GM23338 (cell line): ENCODE measurements around the gene CEP131. TPM values are rescaled to one million over a fixed set of nuclear protein-coding genes. Genes with fewer than 3 reads are reported as not detected.

Source experiments
- ATAC-seq: fragments of 200-7000 bp; cut with Tn5 transposase; 3 replicates; pipeline ENCODE4 v1.9.1; 2020
- DNase-seq: peaks from one replicate; pipeline ENCODE4 v3.0.0-alpha.2; 2015; ENCODE audit warnings: low spot score
- H2AFZ ChIP-seq: fragments of 200-600 bp; sonication (generic); 2 replicates; pipeline ENCODE4 v1.8.0; 2016; ENCODE audit warnings: antibody characterized with exemption, mild to moderate bottlenecking, moderate library complexity
- H3F3A ChIP-seq: fragments of 200-600 bp; sonication (generic); replicated peaks from 2 replicates; pipeline ENCODE4 v1.8.0; 2017; ENCODE audit warnings: antibody characterized with exemption, mixed run types, low read depth
- H3K27ac ChIP-seq: fragments of 200-600 bp; sonication (generic); 2 replicates; pipeline ENCODE4 v1.6.1; 2016; ENCODE audit warnings: low read depth
- H3K27me3 ChIP-seq: fragments of 200-600 bp; sonication (generic); 2 replicates; pipeline ENCODE4 v1.8.0; 2016; ENCODE audit warnings: mild to moderate bottlenecking, mixed run types, moderate library complexity; ENCODE audit not compliant: insufficient read depth
- H3K36me3 ChIP-seq: fragments of 200-600 bp; sonication (generic); 2 replicates; pipeline ENCODE4 v1.8.0; 2016; ENCODE audit warnings: mild to moderate bottlenecking; ENCODE audit not compliant: insufficient read depth
- H3K4me1 ChIP-seq: fragments of 200-600 bp; sonication (generic); 2 replicates; pipeline ENCODE4 v1.8.0; 2016; ENCODE audit warnings: mild to moderate bottlenecking, moderate library complexity; ENCODE audit not compliant: insufficient read depth
- H3K4me2 ChIP-seq: fragments of 200-600 bp; sonication (generic); 2 replicates; pipeline ENCODE4 v1.7.1; 2017; ENCODE audit warnings: mixed run types
- H3K4me3 ChIP-seq: fragments of 200-600 bp; sonication (generic); 2 replicates; pipeline ENCODE4 v1.6.1; 2016; ENCODE audit warnings: mixed run types
- H3K79me2 ChIP-seq: fragments of 200-600 bp; sonication (generic); replicated peaks from 2 replicates; pipeline ENCODE4 v1.8.0; 2017; ENCODE audit warnings: mild to moderate bottlenecking; ENCODE audit not compliant: insufficient read depth
- H3K9me2 ChIP-seq: fragments of 200-600 bp; sonication (generic); 2 replicates; pipeline ENCODE4 v1.8.0; 2017; ENCODE audit not compliant: insufficient read depth
- H4K20me1 ChIP-seq: fragments of 200-600 bp; sonication (generic); replicated peaks from 2 replicates; pipeline ENCODE4 v1.8.0; 2017; ENCODE audit warnings: mild to moderate bottlenecking; ENCODE audit not compliant: insufficient read depth
- H3K27ac Mint-ChIP-seq: 2 replicates; pipeline ENCODE4 v1.8.0; 2020; ENCODE audit warnings: inconsistent platforms, mild to moderate bottlenecking, moderate library complexity, mixed read lengths
- H3K27me3 Mint-ChIP-seq: 3 replicates; pipeline ENCODE4 v1.8.0; 2022; ENCODE audit warnings: low read depth, mild to moderate bottlenecking, moderate library complexity, mixed read lengths, inconsistent platforms; ENCODE audit not compliant: insufficient read depth, poor library complexity
- H3K36me3 Mint-ChIP-seq: 3 replicates; pipeline ENCODE4 v1.8.0; 2021; ENCODE audit warnings: low read depth, mild to moderate bottlenecking, inconsistent platforms, moderate library complexity, mixed read lengths
- H3K4me1 Mint-ChIP-seq: 3 replicates; pipeline ENCODE4 v1.8.0; 2020; ENCODE audit warnings: mild to moderate bottlenecking, inconsistent platforms, mixed read lengths
- H3K4me3 Mint-ChIP-seq: 3 replicates; pipeline ENCODE4 v1.8.0; 2021; ENCODE audit warnings: moderate library complexity, mild to moderate bottlenecking, inconsistent platforms, mixed read lengths
- H3K9me3 Mint-ChIP-seq: 3 replicates; pipeline ENCODE4 v1.8.0; 2020; ENCODE audit warnings: moderate library complexity, mild to moderate bottlenecking, inconsistent platforms, mixed read lengths
- CTCF ChIP-seq, 2 experiments: fragments of 200-600 bp in 1 of 2; sonication (generic) in 1 of 2; conservative IDR thresholded peaks; 2 replicates each; pipeline versions ENCODE4 v1.5.1 to v1.6.1; 2016 to 2017; ENCODE audit warnings: antibody characterized with exemption in 2 of 2, low read depth in 2 of 2, mild to moderate bottlenecking in 2 of 2, moderate library complexity in 1 of 2
- EZH2phosphoT487 ChIP-seq: fragments of 200-600 bp; sonication (generic); IDR thresholded peaks from one replicate; pipeline ENCODE4 v1.8.1; 2018; ENCODE audit warnings: antibody characterized with exemption; ENCODE audit not compliant: unreplicated experiment
- JUNB ChIP-seq: IDR thresholded peaks from one replicate; pipeline ENCODE4 v1.6.1; 2016; ENCODE audit warnings: antibody characterized with exemption; ENCODE audit not compliant: unreplicated experiment
- NANOG ChIP-seq: IDR thresholded peaks from 2 replicates; pipeline ENCODE4 v1.6.1; 2016; ENCODE audit warnings: antibody characterized with exemption, borderline replicate concordance
- REST ChIP-seq: IDR thresholded peaks from one replicate; pipeline ENCODE4 v1.6.1; 2018; ENCODE audit warnings: antibody characterized with exemption; ENCODE audit not compliant: unreplicated experiment
- ZNF114 ChIP-seq: fragments of 250-450 bp; sonication (Bioruptor Pico); IDR thresholded peaks from 2 replicates; pipeline ENCODE4 v1.5.0; 2020; ENCODE audit warnings: mild to moderate bottlenecking, moderate library complexity
- ZNF331 ChIP-seq: fragments of 250-450 bp; sonication (Bioruptor Pico); IDR thresholded peaks from 2 replicates; pipeline ENCODE4 v1.5.0; 2020; ENCODE audit warnings: low read depth, mild to moderate bottlenecking, moderate library complexity
- polyA plus RNA-seq: library from polyadenylated mRNA; unstranded; fragments of >200 nt; fragmentation: Nextera tagmentation; extraction: Ambion mirVana; gene quantifications from 2 replicates; pipeline ENCODE4 v1.2.1, GENCODE V29; 2016
- total RNA-seq: library from RNA; depleted of rRNA; stranded (reverse); fragments of >200 nt; shearing (Covaris generic); gene quantifications from 2 replicates; pipeline ENCODE4 v1.2.3, GENCODE V29; 2014
- TF ChIP-seq, protein P1 (sequence below): fragments of 250-450 bp; sonication (Bioruptor Pico); IDR thresholded peaks from 2 replicates; pipeline ENCODE4 v1.5.0; 2020; ENCODE audit warnings: mild to moderate bottlenecking, moderate library complexity

CEP131 gene
- total and polyA plus RNA-seq, 2 experiments from 2014 or later: 26.8 to 35.5 TPM

GRCh38 chr17:81212365-81212764, 10.4 kb downstream of the CEP131 start (continued):
- TF ChIP-seq, protein P1, sequence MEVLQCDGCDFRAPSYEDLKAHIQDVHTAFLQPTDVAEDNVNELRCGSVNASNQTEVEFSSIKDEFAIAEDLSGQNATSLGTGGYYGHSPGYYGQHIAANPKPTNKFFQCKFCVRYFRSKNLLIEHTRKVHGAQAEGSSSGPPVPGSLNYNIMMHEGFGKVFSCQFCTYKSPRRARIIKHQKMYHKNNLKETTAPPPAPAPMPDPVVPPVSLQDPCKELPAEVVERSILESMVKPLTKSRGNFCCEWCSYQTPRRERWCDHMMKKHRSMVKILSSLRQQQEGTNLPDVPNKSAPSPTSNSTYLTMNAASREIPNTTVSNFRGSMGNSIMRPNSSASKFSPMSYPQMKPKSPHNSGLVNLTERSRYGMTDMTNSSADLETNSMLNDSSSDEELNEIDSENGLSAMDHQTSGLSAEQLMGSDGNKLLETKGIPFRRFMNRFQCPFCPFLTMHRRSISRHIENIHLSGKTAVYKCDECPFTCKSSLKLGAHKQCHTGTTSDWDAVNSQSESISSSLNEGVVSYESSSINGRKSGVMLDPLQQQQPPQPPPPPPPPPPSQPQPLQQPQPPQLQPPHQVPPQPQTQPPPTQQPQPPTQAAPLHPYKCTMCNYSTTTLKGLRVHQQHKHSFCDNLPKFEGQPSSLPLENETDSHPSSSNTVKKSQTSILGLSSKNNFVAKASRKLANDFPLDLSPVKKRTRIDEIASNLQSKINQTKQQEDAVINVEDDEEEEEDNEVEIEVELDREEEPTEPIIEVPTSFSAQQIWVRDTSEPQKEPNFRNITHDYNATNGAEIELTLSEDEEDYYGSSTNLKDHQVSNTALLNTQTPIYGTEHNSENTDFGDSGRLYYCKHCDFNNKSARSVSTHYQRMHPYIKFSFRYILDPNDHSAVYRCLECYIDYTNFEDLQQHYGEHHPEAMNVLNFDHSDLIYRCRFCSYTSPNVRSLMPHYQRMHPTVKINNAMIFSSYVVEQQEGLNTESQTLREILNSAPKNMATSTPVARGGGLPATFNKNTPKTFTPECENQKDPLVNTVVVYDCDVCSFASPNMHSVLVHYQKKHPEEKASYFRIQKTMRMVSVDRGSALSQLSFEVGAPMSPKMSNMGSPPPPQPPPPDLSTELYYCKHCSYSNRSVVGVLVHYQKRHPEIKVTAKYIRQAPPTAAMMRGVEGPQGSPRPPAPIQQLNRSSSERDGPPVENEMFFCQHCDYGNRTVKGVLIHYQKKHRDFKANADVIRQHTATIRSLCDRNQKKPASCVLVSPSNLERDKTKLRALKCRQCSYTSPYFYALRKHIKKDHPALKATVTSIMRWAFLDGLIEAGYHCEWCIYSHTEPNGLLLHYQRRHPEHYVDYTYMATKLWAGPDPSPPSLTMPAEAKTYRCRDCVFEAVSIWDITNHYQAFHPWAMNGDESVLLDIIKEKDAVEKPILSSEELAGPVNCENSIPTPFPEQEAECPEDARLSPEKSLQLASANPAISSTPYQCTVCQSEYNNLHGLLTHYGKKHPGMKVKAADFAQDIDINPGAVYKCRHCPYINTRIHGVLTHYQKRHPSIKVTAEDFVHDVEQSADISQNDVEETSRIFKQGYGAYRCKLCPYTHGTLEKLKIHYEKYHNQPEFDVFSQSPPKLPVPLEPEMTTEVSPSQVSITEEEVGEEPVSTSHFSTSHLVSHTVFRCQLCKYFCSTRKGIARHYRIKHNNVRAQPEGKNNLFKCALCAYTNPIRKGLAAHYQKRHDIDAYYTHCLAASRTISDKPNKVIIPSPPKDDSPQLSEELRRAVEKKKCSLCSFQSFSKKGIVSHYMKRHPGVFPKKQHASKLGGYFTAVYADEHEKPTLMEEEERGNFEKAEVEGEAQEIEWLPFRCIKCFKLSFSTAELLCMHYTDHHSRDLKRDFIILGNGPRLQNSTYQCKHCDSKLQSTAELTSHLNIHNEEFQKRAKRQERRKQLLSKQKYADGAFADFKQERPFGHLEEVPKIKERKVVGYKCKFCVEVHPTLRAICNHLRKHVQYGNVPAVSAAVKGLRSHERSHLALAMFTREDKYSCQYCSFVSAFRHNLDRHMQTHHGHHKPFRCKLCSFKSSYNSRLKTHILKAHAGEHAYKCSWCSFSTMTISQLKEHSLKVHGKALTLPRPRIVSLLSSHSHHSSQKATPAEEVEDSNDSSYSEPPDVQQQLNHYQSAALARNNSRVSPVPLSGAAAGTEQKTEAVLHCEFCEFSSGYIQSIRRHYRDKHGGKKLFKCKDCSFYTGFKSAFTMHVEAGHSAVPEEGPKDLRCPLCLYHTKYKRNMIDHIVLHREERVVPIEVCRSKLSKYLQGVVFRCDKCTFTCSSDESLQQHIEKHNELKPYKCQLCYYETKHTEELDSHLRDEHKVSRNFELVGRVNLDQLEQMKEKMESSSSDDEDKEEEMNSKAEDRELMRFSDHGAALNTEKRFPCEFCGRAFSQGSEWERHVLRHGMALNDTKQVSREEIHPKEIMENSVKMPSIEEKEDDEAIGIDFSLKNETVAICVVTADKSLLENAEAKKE (CRISPR knock-in tag): no peak
- TF ChIP-seq CTCF (conservative IDR thresholded peaks at IDR 0.05; ENCODE audit: low read depth in 2 of 2) (no peak), NANOG (no peak), ZNF114 (CRISPR knock-in tag) (no peak), JUNB (no peak)

DNA sequence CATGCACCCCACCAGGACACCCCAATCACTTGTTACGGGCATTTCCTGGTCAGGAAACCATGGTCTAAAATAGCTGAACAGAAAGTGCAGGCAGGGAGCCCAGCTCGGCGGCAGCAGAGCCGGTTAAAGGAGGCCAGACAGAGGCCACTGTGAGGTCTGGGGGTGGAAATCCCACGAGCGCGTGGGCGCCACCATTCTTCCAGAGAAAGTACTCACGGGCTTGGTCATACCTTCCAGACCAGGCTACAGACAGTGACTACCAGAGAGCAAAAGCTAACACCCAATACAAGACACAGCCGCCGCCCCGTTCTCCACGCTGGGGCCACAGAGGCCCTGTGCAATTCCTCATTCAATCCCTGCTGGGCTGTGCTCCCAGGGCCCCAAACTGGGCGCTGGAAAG, 11.9 kb downstream of the CEP131 start:
- H3K27me3 ChIP-seq: no peaks in the 10 kb centered on the region
- H3K9me3 Mint-ChIP-seq: no peaks in the 10 kb centered on the region; the same call in 2 of the 3 replicates
- no peak overlapping the region for H3K4me3 Mint-ChIP-seq
- H3K4me3 ChIP-seq: no peak overlapping the region
- H3K36me3 Mint-ChIP-seq: no peaks in the 10 kb centered on the region; the same call in 2 of the 3 replicates
- TF ChIP-seq EZH2phosphoT487 (no peak), ZNF114 (CRISPR knock-in tag) (no peak), CTCF (conservative IDR thresholded peaks at IDR 0.05; ENCODE audit: low read depth in 2 of 2) (peak; percentile 18 to 44; a peak in 2 of 4 replicates), ZNF331 (CRISPR knock-in tag) (no peak), REST (no peak)
- H3K79me2 ChIP-seq: peaks cover 23% of the 10 kb centered on the region
- H3K27ac ChIP-seq: no peak overlapping the region
- DNase-seq (peak; percentile 53), ATAC-seq (peak; percentile 80)
- H2AFZ ChIP-seq: no peak overlapping the region
- no peaks in the 10 kb centered on the region for H3K4me1 ChIP-seq
- H3K4me2 ChIP-seq: no peak overlapping the region
- H3K36me3 ChIP-seq: no peaks in the 10 kb centered on the region
- H3K4me1 Mint-ChIP-seq: no peaks in the 10 kb centered on the region
- H4K20me1 ChIP-seq: peaks cover 6% of the 10 kb centered on the region; the same call in 1 of the 2 replicates
- peaks cover 5% of the 10 kb centered on the region for H3K27me3 Mint-ChIP-seq
- peak overlapping the region; percentile 83; the same call in 1 of the 2 replicates for H3K27ac Mint-ChIP-seq
- H3K9me2 ChIP-seq: no peaks in the 10 kb centered on the region
- H3F3A ChIP-seq: no peaks in the 10 kb centered on the region; the same call in 1 of the 2 replicates
